Sigmoid colon (tissue), 4 donors: ENCODE measurements around the gene ZNF76.

Experiments
- EP300 ChIP-seq, 4 donors: sonication (generic); formaldehyde crosslinking; IDR thresholded peaks; one replicate each; pipeline ENCODE4 v1.6.1; 2017; ENCODE audit warnings: antibody characterized with exemption in 4 of 4
- POLR2A ChIP-seq, 2 donors: fragments of 450-650 bp; IDR thresholded peaks; one replicate each; pipeline ENCODE4 v1.6.1; 2016; ENCODE audit warnings: antibody characterized with exemption in 2 of 2, mild to moderate bottlenecking in 2 of 2, moderate library complexity in 2 of 2
- POLR2AphosphoS5 ChIP-seq, 4 donors: sonication (generic); formaldehyde crosslinking; IDR thresholded peaks; one replicate each; pipeline ENCODE4 v1.6.1; 2017; ENCODE audit warnings: antibody characterized with exemption in 4 of 4
- TF ChIP-seq, protein P1 (sequence below), 4 experiments: fragments of 450-650 bp in 3 of 4; fragments of 200-600 bp in 1 of 4; IDR thresholded peaks; one replicate each; pipeline ENCODE4 v1.5.1; 2016 to 2019; ENCODE audit warnings: antibody characterized with exemption in 4 of 4, mild to moderate bottlenecking in 3 of 4, moderate library complexity in 2 of 4

DNA sequence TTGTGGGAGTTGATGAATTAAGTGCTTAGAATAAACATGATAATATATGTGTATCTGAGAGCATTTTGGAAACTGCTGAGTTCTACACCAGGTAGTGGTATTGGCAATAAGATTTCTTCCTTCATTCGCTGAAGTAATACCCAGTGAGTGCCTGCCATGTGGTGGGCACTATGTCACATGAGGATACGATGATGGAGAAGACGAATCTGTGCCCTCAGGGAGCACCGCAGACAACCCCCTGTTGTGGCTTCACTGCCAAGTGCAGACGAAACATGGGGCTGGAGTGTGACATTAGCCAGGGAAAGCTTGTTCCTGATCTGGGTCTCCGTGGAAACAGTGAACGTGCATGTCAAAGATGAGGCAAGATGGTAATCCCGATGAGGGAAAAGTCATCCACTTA, 7.9 kb downstream of the ZNF76 start:
- TF ChIP-seq, protein P1, sequence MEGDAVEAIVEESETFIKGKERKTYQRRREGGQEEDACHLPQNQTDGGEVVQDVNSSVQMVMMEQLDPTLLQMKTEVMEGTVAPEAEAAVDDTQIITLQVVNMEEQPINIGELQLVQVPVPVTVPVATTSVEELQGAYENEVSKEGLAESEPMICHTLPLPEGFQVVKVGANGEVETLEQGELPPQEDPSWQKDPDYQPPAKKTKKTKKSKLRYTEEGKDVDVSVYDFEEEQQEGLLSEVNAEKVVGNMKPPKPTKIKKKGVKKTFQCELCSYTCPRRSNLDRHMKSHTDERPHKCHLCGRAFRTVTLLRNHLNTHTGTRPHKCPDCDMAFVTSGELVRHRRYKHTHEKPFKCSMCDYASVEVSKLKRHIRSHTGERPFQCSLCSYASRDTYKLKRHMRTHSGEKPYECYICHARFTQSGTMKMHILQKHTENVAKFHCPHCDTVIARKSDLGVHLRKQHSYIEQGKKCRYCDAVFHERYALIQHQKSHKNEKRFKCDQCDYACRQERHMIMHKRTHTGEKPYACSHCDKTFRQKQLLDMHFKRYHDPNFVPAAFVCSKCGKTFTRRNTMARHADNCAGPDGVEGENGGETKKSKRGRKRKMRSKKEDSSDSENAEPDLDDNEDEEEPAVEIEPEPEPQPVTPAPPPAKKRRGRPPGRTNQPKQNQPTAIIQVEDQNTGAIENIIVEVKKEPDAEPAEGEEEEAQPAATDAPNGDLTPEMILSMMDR (IDR thresholded peaks at IDR 0.05) = no peak
- TF ChIP-seq POLR2AphosphoS5 (IDR thresholded peaks at IDR 0.05) = no peak
- no peak for TF ChIP-seq POLR2A (IDR thresholded peaks at IDR 0.05)
- no peak for TF ChIP-seq EP300 (IDR thresholded peaks at IDR 0.05)
